Upper lobe of right lung (tissue), 1 donor: Measurements from ENCODE around the gene IPO13. TPM values are rescaled to one million over a fixed set of nuclear protein-coding genes. Genes with fewer than 3 reads are reported as not detected.

Source experiments
- ATAC-seq: fragments of 200-7000 bp; cut with Tn5 transposase; one replicate; pipeline ENCODE4 v1.9.1; 2020; ENCODE audit warnings: mild to moderate bottlenecking, moderate library complexity
- DNase-seq: peaks from one replicate; pipeline ENCODE4 v3.0.0-alpha.2; 2020
- H3K27ac ChIP-seq: fragments of 200-600 bp; one replicate; pipeline ENCODE4 v1.8.0; 2022
- H3K27me3 ChIP-seq: fragments of 200-600 bp; one replicate; pipeline ENCODE4 v1.8.0; 2022; ENCODE audit warnings: mild to moderate bottlenecking
- H3K36me3 ChIP-seq: fragments of 200-600 bp; one replicate; pipeline ENCODE4 v1.8.0; 2022
- H3K4me1 ChIP-seq: fragments of 200-600 bp; one replicate; pipeline ENCODE4 v1.8.0; 2022
- H3K4me3 ChIP-seq: fragments of 200-600 bp; one replicate; pipeline ENCODE4 v1.8.0; 2022; ENCODE audit warnings: mild to moderate bottlenecking
- H3K9me3 ChIP-seq: fragments of 200-600 bp; one replicate; pipeline ENCODE4 v1.8.0; 2022
- CTCF ChIP-seq: fragments of 200-600 bp; IDR thresholded peaks from one replicate; pipeline ENCODE4 v1.8.0; 2022; ENCODE audit warnings: antibody characterized with exemption
- intact Hi-C: fragments of 100-400 bp; cut with DNase I; formaldehyde crosslinking; loops from one replicate; pipeline ENCODE4 v1.11.0; 2022
- total RNA-seq: library from RNA; stranded (reverse); fragmentation: NEBNext Ultra II Directional; extraction: Animal tissue kit (Norgen Biotek cat#: 25700); gene quantifications from one replicate; pipeline ENCODE4 v1.2.1, GENCODE V29; 2021
- donor health status: DM: no; HTN: yes; CAD: no; lungs with severe emphysema.

Gene IPO13
- total RNA-seq, 1 donor from 2014 or later: 24.9 TPM

- intact Hi-C loops: loop anchor here (5.0 kb wide), 1 partner anchor 169 kb away; no protein-coding TSS in a partner anchor
- Histone ChIP-seq H3K9me3 (no peaks in the 10 kb centered on the region), H3K36me3 (no peaks in the 10 kb centered on the region), H3K4me1 (peaks cover 23% of the 10 kb centered on the region), H3K27me3 (peaks cover 21% of the 10 kb centered on the region), H3K4me3 (peak overlapping the region; percentile 42), H3K27ac (no peak overlapping the region)
- ATAC-seq (no peak), DNase-seq (no peak)
- no peak for TF ChIP-seq CTCF
These were observed 10.9 kb upstream of the IPO13 start for GRCh38 chr1:43935711-43936427.

- Histone ChIP-seq H3K4me3 (peak overlapping the region; percentile 42), H3K4me1 (peaks cover 23% of the 10 kb centered on the region), H3K27ac (no peak overlapping the region), H3K27me3 (peaks cover 21% of the 10 kb centered on the region), H3K36me3 (no peaks in the 10 kb centered on the region), H3K9me3 (no peaks in the 10 kb centered on the region)
- ATAC-seq: peak; percentile 46
- TF ChIP-seq CTCF: no peak
- DNase-seq: peak; percentile 72
- intact Hi-C loops: loop anchor here (5.0 kb wide), 1 partner anchor 169 kb away; no protein-coding TSS in a partner anchor
These were observed 10.2 kb upstream of the IPO13 start for GRCh38 chr1:43936431-43937151.

GRCh38 chr1:43937179-43937865, 9.4 kb upstream of the IPO13 start:
- peaks cover 21% of the 10 kb centered on the region for H3K27me3 ChIP-seq
- no peak overlapping the region for H3K27ac ChIP-seq
- intact Hi-C loops: loop anchor here (5.0 kb wide), 1 partner anchor 170 kb away; no protein-coding TSS in a partner anchor
- H3K36me3 ChIP-seq: no peaks in the 10 kb centered on the region
- no peaks in the 10 kb centered on the region for H3K9me3 ChIP-seq
- H3K4me1 ChIP-seq: peaks cover 23% of the 10 kb centered on the region
- no peak for TF ChIP-seq CTCF
- ATAC-seq (no peak), DNase-seq (no peak)
- H3K4me3 ChIP-seq: no peak overlapping the region

GRCh38 chr1:43938383-43938782, 8.4 kb upstream of the IPO13 start:
- H3K27me3 ChIP-seq: peaks cover 18% of the 10 kb centered on the region
- no peak for DNase-seq
- intact Hi-C loops: loop anchor here (5.0 kb wide), 1 partner anchor 171 kb away; no protein-coding TSS in a partner anchor

More at GRCh38 chr1:43938383-43938782, 8.4 kb upstream of the IPO13 start:
- no peaks in the 10 kb centered on the region for H3K36me3 ChIP-seq
- H3K4me3 ChIP-seq: no peak overlapping the region
- ATAC-seq: no peak
- TF ChIP-seq CTCF: no peak
- H3K27ac ChIP-seq: no peak overlapping the region
- no peaks in the 10 kb centered on the region for H3K9me3 ChIP-seq
- peaks cover 19% of the 10 kb centered on the region for H3K4me1 ChIP-seq
